Ishikawa (cell line): ENCODE measurements around the gene KREMEN1.

Experiments
- CEBPB ChIP-seq: IDR thresholded peaks from 2 replicates; pipeline ENCODE4 v1.6.1; 2012
- CREB1 ChIP-seq: IDR thresholded peaks from 2 replicates; pipeline ENCODE4 v1.6.1; 2012; ENCODE audit warnings: low read depth
- EGR1 ChIP-seq: IDR thresholded peaks from 2 replicates; pipeline ENCODE4 v1.6.1; 2012
- EP300 ChIP-seq: IDR thresholded peaks from 2 replicates; pipeline ENCODE4 v1.6.1; 2012; ENCODE audit warnings: borderline replicate concordance
- FOXM1 ChIP-seq: IDR thresholded peaks from 2 replicates; pipeline ENCODE4 v1.6.1; 2012; ENCODE audit warnings: low read depth, borderline replicate concordance
- NFIC ChIP-seq: IDR thresholded peaks from 2 replicates; pipeline ENCODE4 v1.6.1; 2012
- RAD21 ChIP-seq: IDR thresholded peaks from 2 replicates; pipeline ENCODE4 v1.6.1; 2012; ENCODE audit warnings: low read depth
- REST ChIP-seq: IDR thresholded peaks from 2 replicates; pipeline ENCODE4 v1.6.1; 2012; ENCODE audit warnings: low read depth, mild to moderate bottlenecking
- TAF1 ChIP-seq: IDR thresholded peaks from 2 replicates; pipeline ENCODE4 v1.6.1; 2012; ENCODE audit warnings: low read depth, mild to moderate bottlenecking
- TCF12 ChIP-seq: IDR thresholded peaks from 2 replicates; pipeline ENCODE4 v1.6.1; 2012; ENCODE audit warnings: low read depth
- TEAD4 ChIP-seq: IDR thresholded peaks from 2 replicates; pipeline ENCODE4 v1.6.1; 2012
- USF1 ChIP-seq: IDR thresholded peaks from 2 replicates; pipeline ENCODE4 v1.6.1; 2012
- YY1 ChIP-seq: IDR thresholded peaks from 2 replicates; pipeline ENCODE4 v1.6.1; 2012; ENCODE audit warnings: low read depth
- ZBTB7A ChIP-seq: IDR thresholded peaks from 2 replicates; pipeline ENCODE4 v1.6.1; 2012; ENCODE audit warnings: low read depth
- TF ChIP-seq, protein P1 (sequence below): IDR thresholded peaks from 2 replicates; pipeline ENCODE4 v1.6.1; 2012

Gene KREMEN1

GRCh38 chr22:29145321-29146072 is 72.7 kb downstream of the KREMEN1 start:
- no peak for TF ChIP-seq FOXM1
- TF ChIP-seq ZBTB7A: no peak
- TF ChIP-seq TEAD4: no peak
- no peak for TF ChIP-seq YY1
- TF ChIP-seq USF1: no peak
- TF ChIP-seq TAF1: no peak
- no peak for TF ChIP-seq REST

DNA sequence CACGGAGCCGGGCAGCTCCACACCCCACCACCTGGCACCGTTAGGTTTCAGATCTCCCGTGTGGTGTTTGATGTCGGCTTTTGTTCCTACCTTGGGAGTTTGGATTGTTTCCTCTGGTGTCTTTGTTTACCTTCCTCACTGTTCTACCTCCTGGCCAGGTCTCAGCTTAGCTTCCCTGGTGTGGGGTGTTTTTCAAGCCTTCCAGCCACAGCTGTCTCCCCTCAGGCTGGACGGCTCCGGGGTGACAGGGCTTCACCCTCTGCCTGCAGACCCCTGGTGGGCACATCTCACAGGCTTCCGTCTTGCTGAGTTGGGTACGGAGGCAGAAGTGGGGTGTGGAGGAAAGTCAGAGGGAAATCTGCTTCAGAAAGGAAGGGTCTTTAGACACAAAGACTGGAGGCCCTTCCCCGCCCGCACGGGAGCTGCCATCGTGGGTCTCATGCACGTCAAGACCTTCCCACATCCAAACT is 73.3 kb downstream of the KREMEN1 start:
- TF ChIP-seq REST (no peak), TCF12 (no peak), NFIC (no peak), YY1 (no peak), EP300 (no peak), RAD21 (no peak), TAF1 (no peak), USF1 (no peak), CEBPB (no peak), CREB1 (no peak), FOXM1 (no peak), EGR1 (no peak), TEAD4 (no peak), ZBTB7A (no peak)
- TF ChIP-seq, protein P1, sequence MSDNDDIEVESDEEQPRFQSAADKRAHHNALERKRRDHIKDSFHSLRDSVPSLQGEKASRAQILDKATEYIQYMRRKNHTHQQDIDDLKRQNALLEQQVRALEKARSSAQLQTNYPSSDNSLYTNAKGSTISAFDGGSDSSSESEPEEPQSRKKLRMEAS: no peak

- TF ChIP-seq FOXM1 (no peak), RAD21 (no peak), EGR1 (no peak), EP300 (no peak), TAF1 (no peak)
Observed at GRCh38 chr22:29146771-29147170, 73.9 kb downstream of the KREMEN1 start.

DNA sequence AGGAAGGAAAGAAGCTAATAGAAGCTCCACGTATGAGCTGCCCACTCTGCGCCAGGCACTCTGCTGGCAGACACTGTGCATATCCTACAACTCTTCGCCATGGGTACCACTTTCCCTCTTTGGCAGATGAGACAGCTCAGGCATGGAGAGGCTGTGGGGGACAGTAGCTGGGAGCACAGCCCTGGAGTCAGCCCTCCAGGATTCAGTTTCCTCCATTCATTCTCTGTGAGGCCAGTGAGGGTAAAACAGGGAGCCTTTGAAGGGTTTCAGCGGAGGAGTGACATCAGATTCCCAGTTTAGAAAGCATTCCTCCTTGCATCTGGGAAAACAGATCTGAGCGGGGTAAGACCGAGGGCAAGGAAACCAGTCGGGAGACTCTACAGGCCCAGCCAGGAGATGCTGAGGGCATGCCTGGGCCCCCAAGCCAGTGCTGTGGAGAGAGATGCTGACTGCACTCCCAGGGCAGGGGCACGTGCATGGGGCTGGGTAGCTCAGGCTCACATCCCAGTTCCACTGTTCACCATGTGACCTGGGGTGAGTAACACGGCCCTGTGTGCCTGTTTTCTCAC is 74.6 kb downstream of the KREMEN1 start:
- TF ChIP-seq TCF12 (no peak), CREB1 (no peak), TEAD4 (no peak), TAF1 (no peak), CEBPB (no peak), EP300 (no peak), ZBTB7A (no peak), FOXM1 (no peak), USF1 (no peak), REST (no peak), NFIC (no peak), EGR1 (no peak), YY1 (no peak), RAD21 (no peak)
- TF ChIP-seq, protein P1: no peak
